Liver (tissue), 2 donors: Measurements from ENCODE around the gene GPR132.

ENCODE experiments used
- FOXA1 ChIP-seq: IDR thresholded peaks from 2 replicates; pipeline ENCODE4 v1.6.1; 2016; ENCODE audit warnings: antibody characterized with exemption
- JUND ChIP-seq, 2 donors: IDR thresholded peaks; 2 replicates each; pipeline ENCODE4 v1.6.1; 2016; ENCODE audit warnings: antibody characterized with exemption in 2 of 2
- TF ChIP-seq, protein P1 (sequence below): IDR thresholded peaks from 2 replicates; pipeline ENCODE4 v1.6.1; 2016; ENCODE audit warnings: antibody characterized with exemption
- donor health status: healthy.

DNA sequence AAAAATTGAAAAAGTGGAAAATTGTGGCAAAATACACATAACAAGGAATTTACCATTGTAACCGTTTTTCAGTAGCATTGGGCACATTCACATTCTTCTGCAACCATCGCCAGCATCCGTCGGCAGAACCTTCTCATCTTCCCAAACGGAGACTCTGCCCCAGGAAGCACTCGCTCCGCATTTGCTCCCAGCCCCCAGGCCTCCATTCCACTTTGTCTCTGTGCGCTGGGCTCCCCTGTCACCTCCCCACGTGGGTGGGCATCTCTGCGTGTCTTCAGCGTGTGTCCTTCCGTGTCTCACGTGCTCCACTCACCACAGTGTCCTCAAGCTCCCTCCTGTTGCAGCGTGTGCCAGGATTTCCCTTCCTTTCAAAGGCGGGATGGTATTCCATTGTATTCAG, 9.9 kb downstream of the GPR132 start:
- TF ChIP-seq, protein P1, sequence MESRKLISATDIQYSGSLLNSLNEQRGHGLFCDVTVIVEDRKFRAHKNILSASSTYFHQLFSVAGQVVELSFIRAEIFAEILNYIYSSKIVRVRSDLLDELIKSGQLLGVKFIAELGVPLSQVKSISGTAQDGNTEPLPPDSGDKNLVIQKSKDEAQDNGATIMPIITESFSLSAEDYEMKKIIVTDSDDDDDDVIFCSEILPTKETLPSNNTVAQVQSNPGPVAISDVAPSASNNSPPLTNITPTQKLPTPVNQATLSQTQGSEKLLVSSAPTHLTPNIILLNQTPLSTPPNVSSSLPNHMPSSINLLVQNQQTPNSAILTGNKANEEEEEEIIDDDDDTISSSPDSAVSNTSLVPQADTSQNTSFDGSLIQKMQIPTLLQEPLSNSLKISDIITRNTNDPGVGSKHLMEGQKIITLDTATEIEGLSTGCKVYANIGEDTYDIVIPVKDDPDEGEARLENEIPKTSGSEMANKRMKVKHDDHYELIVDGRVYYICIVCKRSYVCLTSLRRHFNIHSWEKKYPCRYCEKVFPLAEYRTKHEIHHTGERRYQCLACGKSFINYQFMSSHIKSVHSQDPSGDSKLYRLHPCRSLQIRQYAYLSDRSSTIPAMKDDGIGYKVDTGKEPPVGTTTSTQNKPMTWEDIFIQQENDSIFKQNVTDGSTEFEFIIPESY = no peak
- TF ChIP-seq FOXA1 (no peak), JUND (IDR thresholded peaks at IDR 0.05) (no peak)
